ENCODE data around the gene GIPC3.
"Not testable (repeated sequence)": the region's sequence is repeated elsewhere in the genome, so short reads cannot be mapped to it uniquely, and the experiment has no call there.

The GIPC3 gene

GRCh38 chr19:3576696-3577443 is 8.4 kb upstream of the GIPC3 start:
- no peak for DNase-seq

GRCh38 chr19:3577723-3578344 is 7.4 kb upstream of the GIPC3 start:
- no peak for DNase-seq

DNA sequence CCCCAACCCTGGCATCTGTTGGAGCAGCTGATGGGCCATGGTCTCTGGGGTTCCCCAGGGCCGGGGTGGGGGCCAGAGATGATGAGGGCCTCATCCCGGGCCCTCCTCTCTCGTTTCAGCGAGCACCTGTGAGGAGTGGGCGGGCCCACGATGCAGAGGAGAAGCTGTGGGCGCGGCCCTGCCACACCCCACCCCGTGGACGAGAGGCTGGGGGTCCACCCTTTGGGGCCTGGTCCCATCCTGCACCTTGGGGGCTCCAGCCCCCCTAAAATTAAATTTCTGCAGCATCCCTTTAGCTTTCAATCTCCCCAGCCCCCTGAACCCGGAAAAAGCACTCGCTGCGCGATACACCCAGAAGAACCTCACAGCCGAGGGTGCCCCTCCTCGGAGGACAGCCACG is 6.9 kb upstream of the GIPC3 start:
- no peak for DNase-seq

DNA sequence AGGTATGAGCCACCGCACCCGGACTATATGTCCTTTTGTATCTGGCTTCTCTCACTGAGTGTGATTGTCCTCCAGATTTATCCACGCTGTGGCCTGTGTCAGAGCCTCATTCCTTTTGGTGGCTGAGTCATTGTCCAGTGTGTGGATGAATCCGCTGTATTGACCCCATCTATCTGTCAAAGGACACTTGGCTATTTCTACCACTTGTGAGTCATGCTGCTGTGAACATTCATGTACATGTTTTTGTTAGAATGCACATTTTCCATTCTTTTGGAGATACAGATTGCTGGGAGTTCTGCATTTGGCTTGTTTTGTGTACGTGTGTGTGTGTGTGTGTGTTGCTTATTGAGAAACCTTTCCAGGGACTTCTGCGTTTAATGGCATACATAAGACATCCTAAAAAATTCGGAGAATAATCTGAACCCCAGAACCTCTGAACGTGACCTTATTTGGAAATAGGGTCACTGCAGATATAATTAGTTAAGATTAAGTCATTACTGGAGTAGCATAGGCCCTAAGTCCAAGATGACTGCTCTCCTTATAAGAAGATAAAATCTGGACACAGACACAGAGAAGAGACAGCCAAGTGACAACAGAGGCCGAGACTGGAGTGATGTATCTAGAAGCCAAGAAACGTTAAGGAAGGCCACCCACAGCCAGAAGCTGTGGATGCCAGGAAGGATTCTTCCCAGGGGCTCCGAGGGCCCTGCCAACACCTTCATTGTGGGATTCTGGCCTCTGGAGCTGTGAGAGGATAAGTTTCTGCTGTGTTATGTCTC is 4.9 kb upstream of the GIPC3 start:
- no peak for DNase-seq

DNA sequence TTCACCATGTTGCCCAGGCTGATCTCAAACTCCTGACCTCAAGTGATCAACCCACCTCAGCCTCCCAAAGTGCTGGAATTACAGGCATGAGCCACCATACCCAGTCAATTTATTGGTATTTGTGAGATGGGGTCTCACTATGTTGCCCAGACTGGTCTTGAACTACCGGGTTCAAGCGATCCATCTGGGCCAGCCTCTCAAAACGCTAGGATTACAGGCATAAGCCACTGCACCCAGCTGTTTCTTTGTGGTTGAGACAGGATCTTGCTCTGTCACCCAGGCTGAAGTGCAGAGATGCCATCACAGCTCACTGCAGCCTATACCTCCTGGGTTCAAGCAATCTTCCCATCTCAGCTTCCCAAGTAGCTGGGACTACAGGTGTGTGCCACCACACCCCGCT is 3.5 kb upstream of the GIPC3 start:
- not testable (repeated sequence) for DNase-seq

DNA sequence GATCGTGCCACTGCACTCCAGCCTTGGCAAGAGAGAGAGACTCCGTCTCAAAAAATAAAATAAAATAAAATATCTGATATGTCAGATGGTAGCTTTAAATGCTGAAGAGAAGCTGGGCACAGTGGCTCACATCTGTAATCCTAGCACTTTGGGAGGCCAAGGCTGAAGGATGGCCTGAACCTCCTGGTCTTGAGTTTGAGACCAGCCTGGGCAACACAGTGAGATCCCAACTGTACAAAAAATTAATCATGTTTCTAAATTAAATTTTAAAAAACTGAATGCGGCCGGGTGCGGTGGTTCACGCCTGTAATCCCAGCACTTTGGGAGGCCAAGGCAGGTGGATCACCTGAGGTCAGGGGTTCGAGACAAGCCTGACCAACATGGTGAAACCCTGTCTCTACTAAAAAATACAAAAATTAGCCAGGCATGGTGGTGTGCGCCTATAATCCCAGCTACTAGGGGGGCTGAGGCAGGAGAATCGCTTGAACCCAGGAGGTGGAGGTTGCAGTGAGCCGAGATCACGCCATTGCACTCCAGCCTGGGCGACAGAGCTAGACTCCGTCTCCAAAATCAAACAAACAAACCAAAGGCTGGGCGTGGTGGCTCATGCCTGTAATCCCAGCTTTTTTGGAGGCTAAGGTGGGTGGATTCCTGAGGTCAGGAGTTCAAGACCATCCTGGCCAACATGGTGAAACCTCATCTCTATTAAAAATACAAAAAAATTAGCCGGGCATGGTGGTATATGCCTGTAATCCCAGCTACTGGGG is 1.1 kb upstream of the GIPC3 start:
- DNase-seq = not testable (repeated sequence)

DNA sequence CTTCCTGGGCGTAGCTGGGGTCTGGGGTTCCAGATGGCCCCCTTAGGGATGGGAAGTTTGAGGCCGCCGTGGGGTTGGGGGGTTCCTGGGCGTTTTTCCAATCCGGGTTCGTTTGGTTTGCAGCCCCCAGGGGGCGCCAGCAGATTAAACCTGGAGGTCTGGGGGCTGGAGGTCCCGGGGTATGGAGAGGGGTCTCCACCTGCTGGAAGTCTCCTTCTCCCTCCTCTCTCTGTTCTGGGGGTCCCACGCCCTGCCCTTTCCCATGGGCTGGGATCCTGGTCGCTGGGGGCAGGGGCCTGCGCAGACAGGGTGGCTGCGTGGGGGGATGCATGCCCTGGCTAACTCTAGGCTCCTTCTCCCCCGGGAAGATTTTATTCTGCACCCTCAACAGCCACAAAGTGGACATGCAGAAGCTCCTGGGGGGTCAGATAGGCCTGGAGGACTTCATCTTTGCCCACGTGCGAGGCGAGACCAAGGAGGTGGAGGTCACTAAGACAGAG is 899 bp downstream of the GIPC3 start:
- DNase-seq = peak; percentile 60 to 61

DNA sequence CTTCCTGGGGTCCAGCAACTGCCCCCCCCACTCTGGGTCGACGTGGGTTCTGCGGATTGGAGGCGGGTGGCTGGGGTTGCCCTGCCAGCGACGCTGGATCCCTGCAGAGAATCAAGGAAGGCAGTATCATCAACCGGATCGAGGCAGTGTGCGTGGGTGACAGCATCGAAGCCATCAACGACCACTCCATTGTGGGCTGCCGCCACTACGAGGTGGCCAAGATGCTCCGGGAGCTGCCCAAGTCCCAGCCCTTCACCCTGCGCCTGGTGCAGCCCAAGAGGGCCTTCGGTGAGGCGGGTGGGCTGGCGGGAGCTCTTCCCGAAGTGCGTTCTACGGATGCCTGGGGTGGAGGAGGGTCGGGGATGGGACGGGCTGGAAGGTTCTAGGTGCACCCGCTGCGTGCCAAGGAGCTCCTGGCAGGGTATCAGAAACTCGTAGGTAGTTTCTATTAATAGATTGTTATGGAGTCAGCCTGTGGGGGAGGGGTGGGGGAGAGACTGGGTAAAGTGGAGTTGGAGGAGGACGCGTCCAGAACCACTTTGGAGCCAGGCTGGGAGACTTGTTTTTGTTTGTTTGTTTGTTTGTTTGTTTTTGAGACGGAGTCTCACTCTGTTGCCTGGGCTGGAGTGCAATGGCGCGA is 1.5 kb downstream of the GIPC3 start:
- no peak for DNase-seq

- DNase-seq = no peak
Observed at GRCh38 chr19:3589439-3589838, 4.2 kb downstream of the GIPC3 start.

GRCh38 chr19:3589949-3590348 is 4.7 kb downstream of the GIPC3 start:
- no peak for DNase-seq

DNA sequence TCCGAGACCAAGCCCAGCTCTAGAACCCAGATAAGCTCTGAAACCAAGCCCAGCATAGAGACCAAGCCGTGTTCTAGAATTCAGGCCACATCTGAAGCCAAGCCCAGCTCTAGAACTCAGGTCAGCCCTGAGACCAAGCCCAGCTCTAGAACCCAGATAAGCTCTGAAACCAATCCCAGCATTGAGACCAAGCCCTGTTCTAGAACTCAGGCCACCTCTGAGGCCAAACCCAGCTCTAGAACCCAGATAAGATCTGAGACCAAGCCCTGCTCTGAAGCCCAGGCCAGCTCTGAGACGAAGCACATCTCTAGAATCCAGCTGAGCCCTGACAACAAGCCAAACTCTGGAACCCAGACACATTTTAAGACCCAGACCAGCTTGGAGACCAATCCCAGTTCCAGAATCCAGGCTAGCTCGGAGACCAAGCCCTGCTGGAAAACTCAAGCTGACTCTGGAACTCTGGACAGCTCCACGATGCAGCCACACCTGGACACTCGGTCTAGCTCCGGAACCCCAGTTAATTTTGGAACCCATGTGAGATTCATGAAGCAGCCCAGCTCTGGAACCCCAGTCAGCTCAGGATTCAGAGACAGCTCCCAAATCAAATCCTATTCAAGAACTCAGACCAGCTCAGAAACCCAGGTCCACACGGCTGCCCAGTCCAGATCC is 5.8 kb downstream of the GIPC3 start:
- no peak for DNase-seq

DNA sequence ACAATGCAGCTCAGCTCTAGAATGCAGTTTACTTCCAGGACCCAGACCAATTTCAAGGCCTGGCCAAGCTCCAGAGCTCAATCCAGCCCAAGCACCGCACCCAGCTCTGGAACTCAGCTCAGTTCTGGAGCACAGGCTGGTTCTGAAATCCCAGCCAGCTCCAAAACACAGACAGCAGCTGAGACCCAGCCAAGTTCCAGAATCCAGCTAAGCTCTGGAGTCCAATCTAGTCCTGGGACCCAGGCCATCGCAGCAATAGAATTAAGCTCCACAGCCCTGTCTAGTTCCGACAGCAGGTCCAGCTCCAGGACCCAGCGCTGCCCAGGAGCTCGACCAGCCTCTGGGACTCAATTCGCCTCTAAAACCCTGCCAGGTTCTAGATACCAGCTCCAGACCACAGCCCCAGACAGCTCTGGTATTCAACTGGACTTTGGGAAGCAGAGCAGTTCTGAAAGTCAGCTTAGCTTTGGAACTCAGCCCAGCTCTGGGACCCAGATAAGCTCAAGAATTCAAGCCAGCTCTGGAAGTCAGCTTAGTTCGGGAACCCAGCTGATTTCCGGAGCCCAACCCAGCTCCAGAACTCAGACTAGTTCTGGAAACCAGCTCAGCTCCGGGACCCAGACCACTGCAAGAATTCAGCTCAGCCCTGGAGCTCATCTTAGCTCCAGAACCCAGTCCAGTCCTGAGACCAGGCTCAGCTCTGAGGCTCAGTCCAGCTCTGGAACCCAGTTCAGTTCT is 6.8 kb downstream of the GIPC3 start:
- no peak for DNase-seq

GRCh38 chr19:3593156-3593555 is 7.9 kb downstream of the GIPC3 start:
- DNase-seq = no peak

GRCh38 chr19:3595521-3596061 is 10.3 kb downstream of the GIPC3 start:
- DNase-seq = no peak

DNA sequence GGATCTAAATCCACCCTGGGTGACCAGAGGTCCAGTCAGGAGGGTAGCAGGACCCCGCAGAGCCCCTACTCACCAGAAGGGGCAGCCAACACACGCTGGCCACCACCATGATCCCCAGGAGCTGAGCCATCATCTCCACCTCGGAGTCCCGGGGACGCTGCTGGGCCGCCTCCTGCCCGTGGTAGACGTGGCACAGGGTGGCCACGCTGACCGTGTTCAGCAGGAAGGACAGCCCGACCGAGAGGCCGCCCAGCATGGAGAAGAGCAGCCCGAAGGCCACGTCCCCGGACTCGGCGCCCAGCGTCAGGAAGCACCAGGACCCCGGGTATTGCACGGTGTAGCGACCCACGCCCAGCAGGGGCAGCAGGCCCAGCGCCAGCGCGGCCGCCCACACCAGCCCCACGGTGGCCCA is 14.5 kb downstream of the GIPC3 start:
- no peak for DNase-seq

- no peak for DNase-seq
Observed at GRCh38 chr19:3601021-3601420, 15.7 kb downstream of the GIPC3 start.

- DNase-seq = no peak
Observed at GRCh38 chr19:3603121-3603811, 18.0 kb downstream of the GIPC3 start.

- no peak for DNase-seq
Observed at GRCh38 chr19:3604227-3604986, 19.1 kb downstream of the GIPC3 start.

- DNase-seq = peak; percentile 46 to 53
Observed at GRCh38 chr19:3604987-3605343, 19.7 kb downstream of the GIPC3 start.
